ENCODE data around the gene TRPC4.

DNA sequence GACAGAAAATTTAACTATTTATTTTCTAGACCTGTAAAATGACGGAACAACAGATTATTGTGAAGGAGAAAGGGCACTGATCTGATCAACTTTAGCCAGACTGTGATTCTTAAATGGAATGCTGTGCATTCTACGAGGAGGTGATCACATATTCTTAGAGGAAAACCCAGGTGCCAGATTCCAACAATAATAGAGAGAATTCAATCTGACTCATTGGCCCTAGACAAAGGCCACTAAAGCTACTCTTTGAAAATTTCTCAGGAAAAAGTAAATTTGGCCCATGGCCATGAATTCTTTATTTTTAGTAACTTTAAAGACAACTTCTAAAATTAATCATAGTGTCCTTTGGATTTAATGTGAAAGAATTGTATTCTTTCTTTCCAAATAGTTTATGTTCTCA is 212.4 kb downstream of the TRPC4 start:
- TF ChIP-seq CTCF (IDR thresholded peaks at IDR 0.05; ENCODE audit: poor library complexity, severe bottlenecking) (no peak), REST (IDR thresholded peaks at IDR 0.05; ENCODE audit: borderline replicate concordance) (no peak), MXI1 (conservative IDR thresholded peaks at IDR 0.05; ENCODE audit: poor library complexity, severe bottlenecking) (no peak), POLR2AphosphoS5 (IDR thresholded peaks at IDR 0.05) (no peak), EP300 (conservative IDR thresholded peaks at IDR 0.05; ENCODE audit: poor library complexity, severe bottlenecking) (no peak), TAF1 (IDR thresholded peaks at IDR 0.05; ENCODE audit: low read depth) (no peak), EZH2 (IDR thresholded peaks at IDR 0.05; ENCODE audit: borderline replicate concordance, insufficient read depth, low read length, poor library complexity, severe bottlenecking) (no peak), SMC3 (conservative IDR thresholded peaks at IDR 0.05; ENCODE audit: poor library complexity) (no peak)
